Activated naive CD4-positive, alpha-beta T cell treated with anti-CD3 and anti-CD28 coated beads for 36 hours (primary cell): ENCODE data around the gene BEAN1. TPM values are rescaled to one million over a fixed set of nuclear protein-coding genes. Genes with fewer than 3 reads are reported as not detected.

Experiments
- CTCF ChIA-PET: fragments of 350-600 bp; sonication (Branson Sonifier 250); formaldehyde crosslinking; loops from one replicate; lab custom pipeline; 2021; ENCODE audit warnings: antibody characterized with exemption; lab: Charles Lee
- DNase-seq: peaks from one replicate; pipeline ENCODE4 v3.0.0-alpha.2; 2020
- H3K27ac Mint-ChIP-seq: one replicate; pipeline ENCODE4 v1.8.0; 2021; ENCODE audit warnings: mild to moderate bottlenecking, mixed read lengths
- H3K27me3 Mint-ChIP-seq: one replicate; pipeline ENCODE4 v1.8.0; 2021; ENCODE audit warnings: low read depth, mixed read lengths
- H3K36me3 Mint-ChIP-seq: one replicate; pipeline ENCODE4 v1.8.0; 2021; ENCODE audit warnings: low read depth, mixed read lengths
- H3K4me1 Mint-ChIP-seq: one replicate; pipeline ENCODE4 v1.8.0; 2021; ENCODE audit warnings: low read depth, mixed read lengths
- H3K4me3 Mint-ChIP-seq: one replicate; pipeline ENCODE4 v1.8.0; 2021; ENCODE audit warnings: mild to moderate bottlenecking, moderate library complexity, mixed read lengths
- H3K9me3 Mint-ChIP-seq: one replicate; pipeline ENCODE4 v1.8.0; 2021; ENCODE audit warnings: mixed read lengths
- intact Hi-C: fragments of 100-400 bp; cut with micrococcal nuclease; formaldehyde crosslinking; loops from one replicate; pipeline ENCODE4 v1.15.1; 2023
- total RNA-seq, 2 experiments: library from RNA; stranded (reverse); gene quantifications; one replicate each; pipeline ENCODE4 v1.2.3, GENCODE V29; 2021

BEAN1 gene
- total RNA-seq, 2 experiments from 2014 or later = not detected

DNA sequence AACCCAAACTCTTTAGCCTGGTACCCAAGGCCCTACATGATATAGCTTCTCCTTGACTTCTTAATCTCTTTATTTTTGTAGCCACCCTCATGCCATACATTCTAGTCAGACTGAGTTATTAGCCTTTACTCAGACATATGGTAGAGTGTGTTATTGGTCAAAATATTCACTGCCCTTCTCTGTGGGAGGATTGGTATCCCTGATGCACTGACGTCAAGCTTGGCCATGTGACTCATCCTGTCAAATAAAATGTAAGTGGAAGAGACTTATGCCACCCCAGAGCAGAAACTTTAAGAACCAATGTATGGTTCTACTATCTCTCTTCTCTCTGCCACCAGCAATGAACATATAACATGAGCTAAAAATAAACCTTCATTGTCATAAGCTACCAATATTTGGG is 12.2 kb upstream of the BEAN1 start:
- no peak overlapping the region for H3K4me3 Mint-ChIP-seq
- H3K27me3 Mint-ChIP-seq = no peaks in the 10 kb centered on the region
- no peaks in the 10 kb centered on the region for H3K4me1 Mint-ChIP-seq
- no peak for DNase-seq
- peaks cover 7% of the 10 kb centered on the region for H3K36me3 Mint-ChIP-seq
- intact Hi-C loops = no loop called here
- no peak overlapping the region for H3K27ac Mint-ChIP-seq
- CTCF ChIA-PET = interaction anchor here (1.5 kb wide), 1 partner anchor 10 kb away, joined by 3 read pairs; no protein-coding TSS in a partner anchor
- H3K9me3 Mint-ChIP-seq = peaks cover 4% of the 10 kb centered on the region

DNA sequence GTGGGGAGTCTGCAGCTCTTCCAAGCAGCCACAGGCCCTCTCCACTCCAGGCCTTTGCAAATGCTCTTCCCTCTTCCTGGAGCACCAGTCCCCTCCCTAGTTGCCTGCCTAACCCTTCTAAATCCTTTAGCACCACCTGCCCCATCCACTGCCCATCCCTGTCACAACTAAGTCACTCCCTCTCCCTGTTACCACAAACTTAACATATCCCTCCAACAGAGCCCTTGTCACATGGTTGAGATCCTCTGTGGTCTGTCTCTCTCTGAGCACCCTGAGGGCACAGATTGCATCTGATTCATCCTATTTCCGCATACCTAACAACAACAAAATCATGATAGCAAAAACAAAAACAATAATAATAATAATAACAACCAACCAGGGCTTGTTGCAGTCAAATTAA is 11.0 kb upstream of the BEAN1 start:
- Mint-ChIP-seq H3K9me3 (peaks cover 4% of the 10 kb centered on the region), H3K4me3 (no peak overlapping the region), H3K27me3 (peaks cover 3% of the 10 kb centered on the region), H3K27ac (no peak overlapping the region), H3K36me3 (peaks cover 5% of the 10 kb centered on the region), H3K4me1 (no peaks in the 10 kb centered on the region)
- DNase-seq = no peak
- CTCF ChIA-PET = no interaction called here
- intact Hi-C loops = no loop called here

DNA sequence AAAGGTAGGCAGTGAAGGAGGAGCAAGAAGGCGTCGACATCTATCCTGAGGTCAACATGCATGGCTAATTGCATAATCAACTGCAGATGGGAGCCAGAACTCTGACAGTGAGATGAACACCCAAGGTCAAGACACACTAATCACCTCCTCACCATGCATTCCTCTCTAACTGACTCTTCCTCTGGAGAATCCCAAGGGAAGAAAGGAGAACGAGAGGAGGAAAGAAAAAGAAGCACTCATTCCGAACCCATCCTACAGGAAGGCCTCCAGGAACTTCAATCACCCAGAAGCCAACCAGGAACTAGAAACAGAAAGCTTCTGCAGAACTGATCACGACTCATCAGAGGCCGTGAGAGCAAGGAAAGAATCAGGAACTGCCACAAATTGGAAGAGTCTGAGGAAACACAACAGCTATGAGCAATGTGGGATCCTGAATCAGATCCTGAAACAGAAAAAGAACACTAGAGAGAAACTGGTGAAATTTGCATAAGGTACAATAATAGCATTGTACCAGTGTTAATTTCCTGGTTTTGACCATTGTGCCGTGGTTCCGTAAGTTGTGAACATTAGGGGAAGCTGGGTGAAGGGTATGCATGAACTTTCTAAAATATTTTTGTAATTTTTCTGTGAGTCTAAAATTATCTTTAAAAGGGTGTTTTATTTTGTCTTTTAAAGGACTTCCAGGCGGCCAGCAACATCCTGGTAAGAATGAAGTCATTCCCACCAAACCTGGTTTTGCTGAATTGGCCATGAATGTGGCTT is 10.0 kb upstream of the BEAN1 start:
- intact Hi-C loops = no loop called here
- Mint-ChIP-seq H3K36me3 (no peaks in the 10 kb centered on the region), H3K27me3 (peaks cover 3% of the 10 kb centered on the region), H3K27ac (no peak overlapping the region), H3K9me3 (peaks cover 4% of the 10 kb centered on the region), H3K4me1 (no peaks in the 10 kb centered on the region), H3K4me3 (no peak overlapping the region)
- CTCF ChIA-PET = interaction anchor here (1.1 kb wide), 1 partner anchor 11 kb away, joined by 3 read pairs; no protein-coding TSS in a partner anchor
- no peak for DNase-seq

DNA sequence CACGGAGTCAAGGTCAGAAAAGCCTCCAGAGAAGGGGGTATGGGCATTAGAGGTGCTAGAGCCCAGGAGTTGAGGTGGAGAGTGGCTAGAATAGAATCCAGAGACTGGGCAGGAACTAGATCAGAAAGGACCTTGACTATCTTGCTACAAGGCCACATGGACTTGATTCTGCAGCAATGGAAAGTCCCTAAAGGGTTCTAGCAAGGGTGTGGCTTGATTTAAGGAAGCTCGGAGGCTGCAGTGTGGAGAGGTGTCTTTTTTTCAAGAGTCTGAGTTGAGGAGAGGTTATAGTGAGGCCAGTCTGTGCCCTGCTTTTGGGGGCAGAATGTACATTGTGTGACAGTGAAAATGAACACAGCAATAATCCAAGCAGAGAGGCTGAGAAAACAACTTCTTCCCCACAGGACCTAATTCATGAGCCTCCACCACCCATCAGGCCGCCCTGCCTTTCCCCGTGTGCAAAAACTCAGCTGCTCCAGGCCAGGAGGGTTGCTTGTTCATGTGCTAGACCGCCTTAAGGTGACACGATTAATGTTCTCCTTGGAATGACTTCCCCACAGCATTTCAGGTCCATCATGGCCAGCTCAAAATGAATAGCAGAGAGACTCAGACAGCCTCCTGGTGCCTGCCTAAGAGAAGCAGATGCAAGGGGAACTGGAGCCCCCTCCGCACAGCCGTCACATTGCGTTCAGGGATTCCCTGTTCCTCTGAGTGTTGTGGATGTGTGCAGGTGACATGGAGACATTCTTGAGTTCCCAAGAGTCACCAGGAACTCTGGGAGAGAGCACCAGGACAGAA is 8.7 kb upstream of the BEAN1 start:
- no peaks in the 10 kb centered on the region for H3K36me3 Mint-ChIP-seq
- CTCF ChIA-PET = interaction anchor here (1.1 kb wide), 1 partner anchor 13 kb away, joined by 3 read pairs; no protein-coding TSS in a partner anchor
- no peak overlapping the region for H3K27ac Mint-ChIP-seq
- DNase-seq = no peak
- no peak overlapping the region for H3K4me3 Mint-ChIP-seq
- H3K9me3 Mint-ChIP-seq = no peaks in the 10 kb centered on the region
- H3K27me3 Mint-ChIP-seq = peaks cover 8% of the 10 kb centered on the region
- H3K4me1 Mint-ChIP-seq = no peaks in the 10 kb centered on the region
- intact Hi-C loops = no loop called here

DNA sequence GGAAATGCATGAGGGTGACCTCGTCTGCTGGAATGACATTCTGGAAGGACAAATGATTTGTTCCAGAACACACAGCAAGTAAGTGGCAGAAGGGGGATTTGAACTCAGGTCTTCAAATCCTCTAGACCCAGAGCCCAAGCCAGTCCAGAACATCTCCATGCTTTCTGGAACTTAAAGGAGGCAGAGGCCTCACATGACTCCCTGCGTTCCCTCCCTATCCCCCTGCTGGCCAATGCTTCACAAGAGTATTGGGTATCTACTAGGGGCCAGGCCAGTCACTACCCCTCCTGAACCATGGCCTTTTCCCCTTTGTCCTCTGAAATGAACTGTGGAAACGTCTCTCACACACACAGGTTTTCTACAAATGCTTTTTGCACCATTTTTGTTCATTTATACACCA is 7.6 kb upstream of the BEAN1 start:
- CTCF ChIA-PET = interaction anchor here (1.8 kb wide), 1 partner anchor 75 kb away, joined by 6 read pairs; no protein-coding TSS in a partner anchor
- intact Hi-C loops = no loop called here
- DNase-seq = no peak
- no peak overlapping the region for H3K27ac Mint-ChIP-seq
- no peaks in the 10 kb centered on the region for H3K4me1 Mint-ChIP-seq
- no peaks in the 10 kb centered on the region for H3K36me3 Mint-ChIP-seq
- peaks cover 13% of the 10 kb centered on the region for H3K27me3 Mint-ChIP-seq
- no peaks in the 10 kb centered on the region for H3K9me3 Mint-ChIP-seq
- H3K4me3 Mint-ChIP-seq = no peak overlapping the region

DNA sequence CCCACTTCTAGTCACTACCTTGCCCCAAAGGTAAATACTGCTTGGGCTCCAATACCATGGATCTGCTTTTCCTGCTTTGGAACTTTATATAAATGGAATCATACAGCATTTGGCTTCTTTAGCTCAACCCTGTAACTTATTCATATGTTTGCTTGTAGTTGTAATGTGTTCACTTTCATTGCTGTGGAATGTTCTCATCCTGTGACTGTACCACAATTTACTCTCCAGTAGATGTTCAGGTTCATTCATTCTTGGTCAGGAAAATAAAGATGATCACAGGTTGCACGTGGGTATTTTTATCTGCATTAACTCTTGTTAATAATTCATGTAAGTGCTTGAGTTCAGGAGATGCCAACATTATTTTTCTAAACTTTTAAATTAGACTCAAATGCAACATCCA is 6.7 kb upstream of the BEAN1 start:
- Mint-ChIP-seq H3K9me3 (no peaks in the 10 kb centered on the region), H3K27ac (no peak overlapping the region), H3K36me3 (no peaks in the 10 kb centered on the region), H3K27me3 (peaks cover 22% of the 10 kb centered on the region), H3K4me3 (no peak overlapping the region), H3K4me1 (no peaks in the 10 kb centered on the region)
- DNase-seq = no peak
- intact Hi-C loops = no loop called here
- CTCF ChIA-PET = interaction anchor here (1.8 kb wide), 1 partner anchor 76 kb away, joined by 6 read pairs; no protein-coding TSS in a partner anchor

DNA sequence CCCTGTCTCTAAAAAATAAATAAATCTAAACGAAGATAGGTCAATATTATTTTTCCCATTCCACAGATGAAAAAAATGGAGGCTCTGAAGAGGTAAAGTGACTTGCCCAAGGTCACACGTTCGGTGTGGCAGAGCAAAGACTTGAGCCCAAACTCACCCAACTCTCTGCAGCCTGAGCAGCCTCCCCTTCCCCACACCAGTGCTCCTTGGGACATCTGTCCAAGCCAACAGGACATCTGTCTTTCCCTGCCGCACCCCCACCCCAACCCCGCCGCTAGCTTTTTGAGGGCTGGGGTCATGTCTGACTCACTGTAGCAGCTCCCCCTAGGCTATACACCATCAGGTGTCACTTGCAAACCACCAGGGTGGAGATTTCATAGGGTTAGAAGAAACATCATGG is 5.2 kb upstream of the BEAN1 start:
- Mint-ChIP-seq H3K9me3 (no peaks in the 10 kb centered on the region), H3K27me3 (peaks cover 32% of the 10 kb centered on the region), H3K4me3 (no peak overlapping the region), H3K4me1 (peaks cover 2% of the 10 kb centered on the region), H3K36me3 (no peaks in the 10 kb centered on the region), H3K27ac (no peak overlapping the region)
- DNase-seq = no peak
- intact Hi-C loops = no loop called here
- CTCF ChIA-PET = no interaction called here

DNA sequence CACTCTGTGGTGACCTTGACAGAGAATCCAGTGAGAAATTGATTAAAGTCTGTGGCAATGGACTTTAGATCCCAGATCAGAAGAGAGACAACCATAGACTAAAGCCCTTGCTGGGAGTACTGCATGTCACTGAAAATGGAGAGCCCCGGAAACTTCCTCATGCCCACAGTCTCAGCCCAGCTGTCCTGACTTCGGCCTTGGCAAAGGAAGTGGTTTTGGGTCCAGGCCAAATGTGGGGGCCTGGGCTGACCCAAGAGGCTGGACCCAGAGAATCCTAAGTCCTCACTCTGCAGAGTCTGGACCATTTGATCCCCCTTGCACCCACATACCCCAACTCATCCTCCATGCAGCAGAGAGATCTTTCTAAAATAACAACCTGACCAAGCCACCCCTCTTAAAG is 4.7 kb upstream of the BEAN1 start:
- no peaks in the 10 kb centered on the region for H3K36me3 Mint-ChIP-seq

DNA sequence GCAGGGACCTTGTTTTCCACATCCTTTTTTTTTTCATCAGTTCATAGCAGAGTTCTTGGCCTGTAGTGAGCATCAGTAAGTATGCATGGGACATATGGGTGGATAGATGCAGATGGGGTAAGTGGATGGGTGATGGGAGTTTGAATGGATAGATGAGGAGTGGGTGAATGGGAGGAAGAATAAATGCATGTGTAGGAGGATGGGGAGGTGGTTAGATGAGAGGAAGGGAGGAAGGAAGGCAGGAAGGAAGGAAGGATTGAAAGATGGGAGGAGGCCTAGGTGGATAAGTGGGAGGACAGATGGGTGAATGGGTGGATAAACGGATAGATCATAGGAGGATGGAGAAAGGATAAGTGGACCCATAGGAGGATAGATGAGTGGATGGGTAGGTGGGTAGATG is 3.9 kb upstream of the BEAN1 start:
- Mint-ChIP-seq H3K36me3 (no peaks in the 10 kb centered on the region), H3K27ac (no peak overlapping the region), H3K4me1 (peaks cover 2% of the 10 kb centered on the region), H3K9me3 (no peaks in the 10 kb centered on the region), H3K27me3 (peaks cover 34% of the 10 kb centered on the region), H3K4me3 (no peak overlapping the region)
- intact Hi-C loops = no loop called here
- no peak for DNase-seq
- CTCF ChIA-PET = interaction anchor here (0.6 kb wide), 2 partner anchors 331 to 382 kb away, joined by 3 to 4 read pairs; no protein-coding TSS in a partner anchor

More for the DNA sequence above, 4.7 kb upstream of the BEAN1 start:
- DNase-seq = no peak
- Mint-ChIP-seq H3K4me1 (peaks cover 2% of the 10 kb centered on the region), H3K27ac (no peak overlapping the region), H3K9me3 (no peaks in the 10 kb centered on the region), H3K27me3 (peaks cover 32% of the 10 kb centered on the region), H3K4me3 (no peak overlapping the region)
- intact Hi-C loops = no loop called here
- CTCF ChIA-PET = interaction anchor here (0.6 kb wide), 2 partner anchors 332 to 383 kb away, joined by 3 to 4 read pairs; no protein-coding TSS in a partner anchor

DNA sequence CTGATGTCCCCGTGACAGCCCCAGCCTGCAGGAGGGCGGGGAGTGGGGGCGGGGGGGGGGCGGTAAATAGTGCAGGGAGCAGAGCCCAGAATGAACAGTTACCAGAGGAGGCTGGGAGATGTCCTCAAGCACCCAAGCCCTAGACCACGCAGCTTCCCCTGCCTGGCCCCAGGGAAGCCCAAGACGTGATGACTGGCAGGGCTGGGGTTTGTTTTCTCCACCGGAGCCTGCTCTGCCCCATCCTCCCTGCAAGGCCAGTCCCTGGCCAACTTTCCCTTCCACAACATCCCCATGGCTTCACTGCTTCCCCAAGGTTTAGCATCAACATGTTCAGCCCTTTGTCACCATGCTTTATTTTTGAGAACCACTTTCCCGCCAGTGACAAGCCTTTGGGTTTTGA is 1.4 kb upstream of the BEAN1 start:
- DNase-seq = no peak
- Mint-ChIP-seq H3K4me1 (peaks cover 4% of the 10 kb centered on the region), H3K4me3 (no peak overlapping the region), H3K9me3 (no peaks in the 10 kb centered on the region), H3K36me3 (no peaks in the 10 kb centered on the region), H3K27ac (no peak overlapping the region), H3K27me3 (peaks cover 56% of the 10 kb centered on the region)
- intact Hi-C loops = no loop called here
- CTCF ChIA-PET = interaction anchor here (0.7 kb wide), 1 partner anchor 413 kb away, joined by 3 read pairs; no protein-coding TSS in a partner anchor

DNA sequence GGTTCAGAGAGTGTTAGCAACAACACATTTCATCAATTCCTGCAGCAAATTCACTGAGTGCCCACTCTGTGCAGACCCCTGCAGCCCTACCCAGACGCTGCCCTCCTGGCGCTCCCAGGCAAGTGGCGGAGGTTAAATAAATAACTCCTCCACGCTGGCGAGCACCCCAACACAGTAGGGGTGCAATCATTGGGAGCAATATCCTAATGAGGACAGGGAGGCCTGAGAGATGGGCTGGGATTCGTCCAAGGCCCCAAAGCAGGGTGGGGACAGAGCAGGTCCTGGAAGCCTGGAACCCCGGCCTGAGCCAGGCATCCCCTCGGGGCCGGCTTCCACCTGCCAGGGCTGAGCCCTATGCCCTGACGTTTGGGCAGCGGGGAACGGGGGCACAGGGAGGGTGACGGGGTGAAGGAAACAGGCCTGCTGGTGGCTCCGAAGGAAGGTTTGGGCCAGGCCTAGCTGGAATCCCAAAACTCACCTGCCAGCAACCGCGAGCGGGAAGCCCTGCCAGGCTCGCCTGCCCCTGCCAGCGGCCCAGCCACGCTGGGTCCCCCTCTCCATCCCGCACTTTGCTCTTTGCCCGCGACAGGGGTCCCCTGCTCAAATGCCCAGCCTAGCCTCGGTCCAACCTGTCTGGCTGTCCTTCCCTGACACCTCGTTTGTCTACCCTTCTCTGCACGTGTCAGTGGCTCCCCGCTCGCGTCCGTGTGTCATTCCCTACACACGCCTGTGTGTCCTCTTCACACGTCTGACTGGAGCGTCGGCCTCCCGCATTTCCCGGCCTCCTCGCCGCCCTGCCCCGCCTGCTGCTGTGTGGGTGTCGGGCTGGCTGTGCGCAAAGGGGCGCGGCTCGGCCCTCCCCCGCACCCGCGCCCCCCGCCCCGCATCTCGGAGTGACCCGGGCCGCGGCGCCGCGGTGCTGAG is 721 bp upstream of the BEAN1 start:
- CTCF ChIA-PET = no interaction called here
- Mint-ChIP-seq H3K27ac (no peak overlapping the region), H3K27me3 (peaks cover 56% of the 10 kb centered on the region), H3K9me3 (no peaks in the 10 kb centered on the region), H3K36me3 (no peaks in the 10 kb centered on the region), H3K4me3 (peak overlapping the region; percentile 35), H3K4me1 (peaks cover 4% of the 10 kb centered on the region)
- intact Hi-C loops = no loop called here
- peak; percentile 22 for DNase-seq
